ENCODE data around the gene PGBD5. TPM values are rescaled to one million over a fixed set of nuclear protein-coding genes. Genes with fewer than 3 reads are reported as not detected.

The PGBD5 gene
- total RNA-seq: not detected

GRCh38 chr1:230426246-230427093, at the start of gene PGBD5:
Gene PGBD5, minus strand, starts transcription at chr1:230426332. Its CDS starts 404 bp downstream, at chr1:230425928.

Other genes starting within 250 kb of the PGBD5 start
- 10 to 100 TPM; 25.8 to 29.4 TPM for gene COG2, start 216.1 kb upstream of the PGBD5 start, total RNA-seq